Measurements from ENCODE around the gene SNAI1. TPM values are rescaled to one million over a fixed set of nuclear protein-coding genes. Genes with fewer than 3 reads are reported as not detected.

Gene SNAI1
- total and polyA plus RNA-seq, 2 donors from 2014 or later = 3.7 to 4.5 TPM

DNA sequence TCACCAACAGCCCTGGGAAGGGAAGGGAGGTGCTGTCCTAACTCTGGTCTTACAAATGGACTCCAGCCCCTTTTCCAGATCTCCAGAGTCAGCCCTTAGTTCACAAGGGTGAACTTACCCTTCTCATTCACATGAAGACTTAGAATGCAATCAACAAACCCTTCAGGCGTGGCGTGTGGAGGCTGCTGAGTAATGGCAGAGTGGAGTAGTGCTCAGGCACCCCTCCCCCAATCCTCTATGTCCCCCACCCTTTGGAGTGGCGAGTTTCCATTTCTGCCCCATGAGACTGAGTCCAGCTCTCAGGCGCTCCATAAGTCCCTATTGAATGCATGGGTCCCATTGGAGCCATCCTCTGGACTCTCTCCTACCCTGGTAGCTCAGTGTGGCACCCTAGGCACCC lies 3.3 kb downstream of the SNAI1 start:
- H3K36me3 ChIP-seq (ENCODE audit: control insufficient read depth in 2 of 3, insufficient read depth in 3 of 3, low read length in 3 of 3) = no peaks in the 10 kb centered on the region
- intact Hi-C loops (cut with DNase I) = no loop called here
- H3K9ac ChIP-seq (ENCODE audit: low read length in 3 of 3) = no peak overlapping the region
- no peaks in the 10 kb centered on the region for H3K27me3 ChIP-seq (ENCODE audit: control insufficient read depth, insufficient read depth, low read length)
- TF ChIP-seq, protein P1, sequence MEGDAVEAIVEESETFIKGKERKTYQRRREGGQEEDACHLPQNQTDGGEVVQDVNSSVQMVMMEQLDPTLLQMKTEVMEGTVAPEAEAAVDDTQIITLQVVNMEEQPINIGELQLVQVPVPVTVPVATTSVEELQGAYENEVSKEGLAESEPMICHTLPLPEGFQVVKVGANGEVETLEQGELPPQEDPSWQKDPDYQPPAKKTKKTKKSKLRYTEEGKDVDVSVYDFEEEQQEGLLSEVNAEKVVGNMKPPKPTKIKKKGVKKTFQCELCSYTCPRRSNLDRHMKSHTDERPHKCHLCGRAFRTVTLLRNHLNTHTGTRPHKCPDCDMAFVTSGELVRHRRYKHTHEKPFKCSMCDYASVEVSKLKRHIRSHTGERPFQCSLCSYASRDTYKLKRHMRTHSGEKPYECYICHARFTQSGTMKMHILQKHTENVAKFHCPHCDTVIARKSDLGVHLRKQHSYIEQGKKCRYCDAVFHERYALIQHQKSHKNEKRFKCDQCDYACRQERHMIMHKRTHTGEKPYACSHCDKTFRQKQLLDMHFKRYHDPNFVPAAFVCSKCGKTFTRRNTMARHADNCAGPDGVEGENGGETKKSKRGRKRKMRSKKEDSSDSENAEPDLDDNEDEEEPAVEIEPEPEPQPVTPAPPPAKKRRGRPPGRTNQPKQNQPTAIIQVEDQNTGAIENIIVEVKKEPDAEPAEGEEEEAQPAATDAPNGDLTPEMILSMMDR (IDR thresholded peaks at IDR 0.05; ENCODE audit: borderline replicate concordance, extremely low read depth, insufficient read depth) = no peak
- peak overlapping the region in 2 of 3 donors; percentile 9 to 23 for H3K4me3 ChIP-seq (ENCODE audit: low read length in 3 of 3)
- peaks cover 0 to 7% (median 0%) of the 10 kb centered on the region in 3 donors for H3K4me1 ChIP-seq (ENCODE audit: control insufficient read depth in 2 of 3, insufficient read depth in 2 of 3, low read depth in 1 of 3, low read length in 3 of 3)
- DNase-seq = peak in 1 of 5 donors; percentile 27
- no peaks in the 10 kb centered on the region for H3K9me3 ChIP-seq (ENCODE audit: control insufficient read depth in 2 of 3, insufficient read depth in 1 of 3, low read length in 3 of 3)
- no peak for FAIRE-seq
- H3K27ac ChIP-seq (ENCODE audit: low read depth in 2 of 2, low read length in 2 of 2) = peak overlapping the region; percentile 2 to 4

DNA sequence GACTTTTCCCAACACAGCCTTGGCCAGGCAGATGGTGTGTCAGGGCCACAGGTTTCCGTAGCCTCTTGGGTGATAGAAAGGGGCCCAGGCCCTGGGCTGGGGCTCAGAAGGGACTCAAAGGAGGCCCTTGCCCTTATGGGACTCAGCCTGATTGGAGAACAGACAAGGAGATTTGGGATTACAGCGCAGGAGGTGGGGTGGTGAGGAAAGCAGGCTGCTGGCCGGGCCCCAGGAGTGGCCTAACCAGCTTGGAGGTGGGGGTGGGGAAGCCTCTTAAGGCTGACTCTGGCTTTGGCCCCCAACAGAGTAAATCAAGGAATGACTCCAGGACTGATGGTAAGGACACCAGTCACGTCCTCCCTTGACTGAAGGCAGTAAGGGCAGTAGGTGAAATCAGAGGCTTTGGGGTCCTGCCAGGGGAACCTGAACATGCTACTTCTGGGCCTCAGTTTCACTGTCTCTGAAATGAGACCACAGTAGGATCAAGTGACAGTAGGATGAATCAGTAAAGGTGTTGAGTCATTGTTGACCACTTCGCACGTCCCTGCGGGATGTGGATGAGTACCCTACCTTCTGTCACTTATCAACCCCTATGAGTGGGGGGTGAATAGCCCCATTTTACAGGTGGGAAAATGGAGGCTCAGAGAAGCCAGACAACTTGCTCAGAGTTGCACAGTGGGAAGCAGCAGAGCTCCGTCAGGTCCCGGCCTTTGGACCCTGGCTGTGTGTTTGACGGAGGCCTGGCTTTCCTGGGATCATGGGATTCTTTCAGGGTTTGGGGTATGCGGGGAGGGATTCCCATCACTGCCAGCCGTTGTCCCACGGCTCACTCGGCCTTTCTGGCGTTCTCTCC lies 4.5 kb downstream of the SNAI1 start:
- FAIRE-seq (no peak), DNase-seq (no peak)
- no peak overlapping the region for H3K4me3 ChIP-seq (ENCODE audit: low read length in 3 of 3)
- H3K27ac ChIP-seq (ENCODE audit: low read depth in 2 of 2, low read length in 2 of 2) = peak overlapping the region in 1 of 2 donors; percentile 48
- no peaks in the 10 kb centered on the region for H3K36me3 ChIP-seq (ENCODE audit: control insufficient read depth in 2 of 3, insufficient read depth in 3 of 3, low read length in 3 of 3)
- H3K9me3 ChIP-seq (ENCODE audit: control insufficient read depth in 2 of 3, insufficient read depth in 1 of 3, low read length in 3 of 3) = no peaks in the 10 kb centered on the region
- H3K9ac ChIP-seq (ENCODE audit: low read length in 3 of 3) = no peak overlapping the region
- TF ChIP-seq, protein P1 (IDR thresholded peaks at IDR 0.05; ENCODE audit: borderline replicate concordance, extremely low read depth, insufficient read depth) = no peak
- intact Hi-C loops (cut with DNase I) = no loop called here
- peaks cover 0 to 4% (median 0%) of the 10 kb centered on the region in 3 donors for H3K4me1 ChIP-seq (ENCODE audit: control insufficient read depth in 2 of 3, insufficient read depth in 2 of 3, low read depth in 1 of 3, low read length in 3 of 3)
- H3K27me3 ChIP-seq (ENCODE audit: control insufficient read depth, insufficient read depth, low read length) = no peaks in the 10 kb centered on the region

GRCh38 chr20:49987868-49988690 lies 5.3 kb downstream of the SNAI1 start:
- no peak overlapping the region for H3K9ac ChIP-seq (ENCODE audit: low read length in 3 of 3)
- H3K4me1 ChIP-seq (ENCODE audit: control insufficient read depth in 2 of 3, insufficient read depth in 2 of 3, low read depth in 1 of 3, low read length in 3 of 3) = peaks cover 0 to 2% (median 0%) of the 10 kb centered on the region in 3 donors
- TF ChIP-seq, protein P1 (IDR thresholded peaks at IDR 0.05; ENCODE audit: borderline replicate concordance, extremely low read depth, insufficient read depth) = no peak
- no peak for FAIRE-seq
- no peak for DNase-seq
- H3K27me3 ChIP-seq (ENCODE audit: control insufficient read depth, insufficient read depth, low read length) = no peaks in the 10 kb centered on the region
- no peaks in the 10 kb centered on the region for H3K36me3 ChIP-seq (ENCODE audit: control insufficient read depth in 2 of 3, insufficient read depth in 3 of 3, low read length in 3 of 3)
- no peaks in the 10 kb centered on the region for H3K9me3 ChIP-seq (ENCODE audit: control insufficient read depth in 2 of 3, insufficient read depth in 1 of 3, low read length in 3 of 3)
- intact Hi-C loops (cut with DNase I) = no loop called here
- peak overlapping the region in 1 of 2 donors; percentile 20 for H3K27ac ChIP-seq (ENCODE audit: low read depth in 2 of 2, low read length in 2 of 2)
- H3K4me3 ChIP-seq (ENCODE audit: low read length in 3 of 3) = no peak overlapping the region
